PC-3 (cell line): ENCODE measurements around the gene DEPDC1B.

Experiments
- CTCF ChIP-seq: fragments of 300-600 bp; sonication (generic); conservative IDR thresholded peaks from 2 replicates; pipeline ENCODE4 v1.5.1; 2017; ENCODE audit warnings: antibody characterized with exemption, low read depth, mild to moderate bottlenecking, low read length
- EZH2 ChIP-seq: fragments of 300-600 bp; sonication (generic); IDR thresholded peaks from one replicate; pipeline ENCODE4 v1.6.1; 2017; ENCODE audit warnings: antibody characterized with exemption, mild to moderate bottlenecking, low read length; ENCODE audit not compliant: unreplicated experiment

- TF ChIP-seq EZH2 (no peak), CTCF (no peak)
Measured at GRCh38 chr5:60551250-60551649, 148.7 kb downstream of the DEPDC1B start.
